ENCODE data around the gene ARID5A.
"Not testable (repeated sequence)": the region's sequence is repeated elsewhere in the genome, so short reads cannot be mapped to it uniquely, and the experiment has no call there.

Gene ARID5A

DNA sequence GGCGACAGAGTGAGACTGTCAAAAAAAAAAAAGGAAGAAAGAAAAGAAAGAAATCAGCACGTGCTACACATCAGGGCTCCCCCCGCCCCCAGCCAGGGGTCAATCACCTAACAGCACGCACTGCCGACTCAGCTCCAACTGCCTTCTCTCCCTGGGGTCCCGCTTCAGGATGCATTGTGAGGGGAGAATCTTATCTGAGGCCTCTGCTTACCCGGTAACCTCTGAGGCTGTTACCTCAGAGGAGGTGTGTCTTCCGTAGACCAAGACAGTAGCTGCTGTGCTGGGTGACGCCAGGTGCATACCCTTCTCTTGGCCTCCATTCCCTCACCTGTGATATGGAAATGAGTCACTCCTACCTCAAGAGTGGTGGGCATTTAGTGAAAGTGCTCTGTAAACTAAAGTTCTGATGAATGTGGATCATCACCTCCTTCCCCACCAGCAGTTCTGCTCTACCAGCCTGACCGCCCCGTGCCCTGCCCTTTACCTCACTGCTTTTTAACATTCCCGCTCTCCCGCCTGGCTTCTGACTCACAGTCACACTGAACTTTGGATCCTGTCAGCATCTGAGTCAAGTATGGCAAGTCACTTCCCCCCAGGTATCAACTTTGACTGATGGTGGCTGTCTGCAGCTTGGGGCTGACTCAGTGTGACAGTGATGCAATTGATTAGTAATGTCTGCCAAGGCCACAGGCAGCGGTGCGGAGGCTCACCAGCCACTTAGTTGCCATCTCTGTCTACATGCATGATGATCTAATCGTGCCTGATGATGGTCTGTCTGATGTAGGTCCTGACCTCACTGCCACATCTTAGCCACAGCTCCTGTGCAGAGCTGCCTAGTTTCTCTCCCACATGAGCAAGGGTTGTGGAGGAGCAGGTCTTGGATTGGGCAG lies 20.1 kb downstream of the ARID5A start:
- DNase-seq, result peak in 2 of 3 donors; percentile 31 to 38
- no peak overlapping the region for H3K27ac ChIP-seq (ENCODE audit: insufficient read depth, low read length, poor library complexity, severe bottlenecking)
- H3K27me3 ChIP-seq (replicated peaks; ENCODE audit: control insufficient read depth, insufficient read depth, low read length, poor library complexity, severe bottlenecking), result no peaks in the 10 kb centered on the region
- no peaks in the 10 kb centered on the region for H3K4me1 ChIP-seq (ENCODE audit: control insufficient read depth, insufficient read depth, low read length, poor library complexity, severe bottlenecking)
- H3K4me3 ChIP-seq (ENCODE audit: insufficient read depth, low read depth, low read length, poor library complexity, severe bottlenecking), result no peak overlapping the region
- peaks cover 13% of the 10 kb centered on the region for H3K36me3 ChIP-seq (ENCODE audit: control insufficient read depth, insufficient read depth, low read length)
- H3K9me3 ChIP-seq (ENCODE audit: control insufficient read depth, low read length), result no peaks in the 10 kb centered on the region

DNA sequence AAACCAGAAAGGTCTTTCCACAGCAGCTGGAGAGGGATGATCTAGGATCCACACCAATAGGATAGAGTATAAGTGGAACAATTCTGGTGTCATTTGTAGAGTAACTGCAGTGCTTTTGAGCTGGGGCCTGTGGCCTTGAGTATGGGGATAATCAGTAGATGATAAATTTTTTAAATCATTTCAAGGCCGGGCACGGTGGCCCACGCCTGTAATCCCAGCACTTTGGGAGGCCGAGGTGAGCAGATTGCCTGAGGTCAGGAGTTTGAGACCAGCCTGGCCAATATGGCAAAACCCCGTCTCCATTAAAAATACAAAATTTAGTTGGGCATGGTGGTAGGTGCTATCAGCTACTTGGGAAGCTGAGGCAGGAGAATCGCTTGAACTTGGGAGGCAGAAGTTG lies 20.9 kb downstream of the ARID5A start:
- not testable (repeated sequence) for DNase-seq; H3K36me3 ChIP-seq (ENCODE audit: control insufficient read depth, insufficient read depth, low read length); H3K9me3 ChIP-seq (ENCODE audit: control insufficient read depth, low read length); H3K4me3 ChIP-seq (ENCODE audit: insufficient read depth, low read depth, low read length, poor library complexity, severe bottlenecking); H3K27me3 ChIP-seq (replicated peaks; ENCODE audit: control insufficient read depth, insufficient read depth, low read length, poor library complexity, severe bottlenecking); H3K27ac ChIP-seq (ENCODE audit: insufficient read depth, low read length, poor library complexity, severe bottlenecking); H3K4me1 ChIP-seq (ENCODE audit: control insufficient read depth, insufficient read depth, low read length, poor library complexity, severe bottlenecking)

DNA sequence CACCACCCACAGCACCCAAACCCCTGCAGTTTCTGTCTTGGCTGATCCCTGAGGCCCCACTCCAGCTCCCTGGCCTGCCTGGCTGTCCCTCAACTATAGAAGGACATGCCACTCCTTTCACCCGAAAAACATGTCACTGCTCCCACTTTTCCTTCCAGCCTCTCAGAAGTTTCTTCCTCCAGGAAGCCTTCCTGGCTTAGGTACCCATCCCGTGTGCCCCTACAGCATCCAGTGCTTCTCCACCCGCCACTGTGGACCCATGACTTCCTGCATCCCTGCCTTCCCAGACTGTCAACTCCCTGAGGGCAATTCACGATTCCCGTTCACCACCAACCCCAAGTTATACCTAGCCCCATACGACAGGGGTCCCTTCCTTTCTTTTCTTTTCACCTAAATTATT lies 21.5 kb downstream of the ARID5A start:
- no peaks in the 10 kb centered on the region for H3K9me3 ChIP-seq (ENCODE audit: control insufficient read depth, low read length)
- no peaks in the 10 kb centered on the region for H3K27me3 ChIP-seq (replicated peaks; ENCODE audit: control insufficient read depth, insufficient read depth, low read length, poor library complexity, severe bottlenecking)
- DNase-seq, result no peak
- H3K4me3 ChIP-seq (ENCODE audit: insufficient read depth, low read depth, low read length, poor library complexity, severe bottlenecking), result no peak overlapping the region
- H3K36me3 ChIP-seq (ENCODE audit: control insufficient read depth, insufficient read depth, low read length), result peaks cover under 1% of the 10 kb centered on the region
- no peak overlapping the region for H3K27ac ChIP-seq (ENCODE audit: insufficient read depth, low read length, poor library complexity, severe bottlenecking)
- H3K4me1 ChIP-seq (ENCODE audit: control insufficient read depth, insufficient read depth, low read length, poor library complexity, severe bottlenecking), result no peaks in the 10 kb centered on the region

DNA sequence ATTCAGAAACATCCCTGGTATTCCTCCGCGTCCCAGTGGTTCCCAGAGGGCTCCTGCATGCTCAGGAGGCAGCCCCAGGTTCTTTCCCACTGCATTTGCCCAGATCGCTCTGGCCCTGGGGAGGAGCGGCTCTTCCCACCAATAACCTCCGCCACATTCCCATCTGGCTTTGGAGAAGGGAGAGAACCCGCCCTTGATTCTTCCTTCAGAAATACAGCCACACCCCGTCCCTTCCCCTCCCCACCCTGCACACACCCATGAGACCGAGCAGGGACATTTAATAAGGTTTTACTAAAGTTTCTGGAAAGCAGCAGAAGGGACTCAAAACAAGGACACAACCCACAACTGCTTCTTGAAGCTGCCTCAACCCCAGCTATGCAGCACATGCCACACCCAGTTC lies 21.9 kb downstream of the ARID5A start:
- Histone ChIP-seq H3K27ac (ENCODE audit: insufficient read depth, low read length, poor library complexity, severe bottlenecking) (no peak overlapping the region), H3K4me3 (ENCODE audit: insufficient read depth, low read depth, low read length, poor library complexity, severe bottlenecking) (no peak overlapping the region), H3K36me3 (ENCODE audit: control insufficient read depth, insufficient read depth, low read length) (no peaks in the 10 kb centered on the region), H3K4me1 (ENCODE audit: control insufficient read depth, insufficient read depth, low read length, poor library complexity, severe bottlenecking) (no peaks in the 10 kb centered on the region), H3K27me3 (replicated peaks; ENCODE audit: control insufficient read depth, insufficient read depth, low read length, poor library complexity, severe bottlenecking) (no peaks in the 10 kb centered on the region), H3K9me3 (ENCODE audit: control insufficient read depth, low read length) (no peaks in the 10 kb centered on the region)
- no peak for DNase-seq

DNA sequence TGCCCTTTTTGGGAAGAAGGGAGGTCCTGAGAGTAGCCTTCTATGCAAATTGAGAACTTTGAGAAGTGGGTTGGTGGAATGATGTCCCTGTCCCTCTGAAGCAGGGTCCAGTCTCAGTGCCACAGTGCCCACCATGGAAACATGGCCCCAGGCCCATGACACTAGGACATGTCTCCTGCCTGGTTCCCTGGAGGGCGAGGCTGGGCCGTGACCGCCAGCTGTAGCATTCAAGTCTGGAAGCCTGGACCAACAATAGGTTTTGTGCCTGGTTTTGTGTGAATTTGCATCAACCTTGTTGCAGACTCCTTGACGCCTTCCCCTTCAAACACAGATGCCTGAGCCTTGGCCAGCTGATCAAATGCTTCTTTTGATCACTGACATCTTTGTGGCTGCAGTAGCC lies 27.5 kb downstream of the ARID5A start:
- DNase-seq, result no peak
- Histone ChIP-seq H3K4me3 (ENCODE audit: insufficient read depth, low read depth, low read length, poor library complexity, severe bottlenecking) (no peak overlapping the region), H3K27me3 (replicated peaks; ENCODE audit: control insufficient read depth, insufficient read depth, low read length, poor library complexity, severe bottlenecking) (no peaks in the 10 kb centered on the region), H3K36me3 (ENCODE audit: control insufficient read depth, insufficient read depth, low read length) (no peaks in the 10 kb centered on the region), H3K4me1 (ENCODE audit: control insufficient read depth, insufficient read depth, low read length, poor library complexity, severe bottlenecking) (no peaks in the 10 kb centered on the region), H3K27ac (ENCODE audit: insufficient read depth, low read length, poor library complexity, severe bottlenecking) (no peak overlapping the region), H3K9me3 (ENCODE audit: control insufficient read depth, low read length) (no peaks in the 10 kb centered on the region)

DNA sequence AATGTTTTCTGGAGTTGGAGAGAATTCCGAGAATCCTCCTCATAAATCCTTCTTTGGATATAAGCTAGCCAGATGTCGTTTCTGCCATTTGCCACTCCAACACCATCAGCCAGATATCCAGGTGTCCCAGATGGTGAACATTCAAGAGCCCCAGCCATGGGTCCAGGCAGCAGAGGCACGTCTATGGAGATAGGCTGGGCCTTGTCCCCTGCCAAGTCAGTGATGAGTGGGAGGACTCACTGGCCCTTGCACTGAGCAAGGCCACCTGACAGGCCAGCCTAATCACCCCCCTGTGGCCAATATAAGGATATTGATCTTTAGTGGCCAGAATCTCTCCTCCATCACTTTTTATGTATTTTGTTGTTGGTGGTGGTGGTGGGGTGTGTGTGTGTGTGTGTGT lies 28.0 kb downstream of the ARID5A start:
- DNase-seq, result no peak
- Histone ChIP-seq H3K27me3 (replicated peaks; ENCODE audit: control insufficient read depth, insufficient read depth, low read length, poor library complexity, severe bottlenecking) (no peaks in the 10 kb centered on the region), H3K4me1 (ENCODE audit: control insufficient read depth, insufficient read depth, low read length, poor library complexity, severe bottlenecking) (no peaks in the 10 kb centered on the region), H3K27ac (ENCODE audit: insufficient read depth, low read length, poor library complexity, severe bottlenecking) (no peak overlapping the region), H3K36me3 (ENCODE audit: control insufficient read depth, insufficient read depth, low read length) (no peaks in the 10 kb centered on the region), H3K4me3 (ENCODE audit: insufficient read depth, low read depth, low read length, poor library complexity, severe bottlenecking) (no peak overlapping the region), H3K9me3 (ENCODE audit: control insufficient read depth, low read length) (no peaks in the 10 kb centered on the region)

DNA sequence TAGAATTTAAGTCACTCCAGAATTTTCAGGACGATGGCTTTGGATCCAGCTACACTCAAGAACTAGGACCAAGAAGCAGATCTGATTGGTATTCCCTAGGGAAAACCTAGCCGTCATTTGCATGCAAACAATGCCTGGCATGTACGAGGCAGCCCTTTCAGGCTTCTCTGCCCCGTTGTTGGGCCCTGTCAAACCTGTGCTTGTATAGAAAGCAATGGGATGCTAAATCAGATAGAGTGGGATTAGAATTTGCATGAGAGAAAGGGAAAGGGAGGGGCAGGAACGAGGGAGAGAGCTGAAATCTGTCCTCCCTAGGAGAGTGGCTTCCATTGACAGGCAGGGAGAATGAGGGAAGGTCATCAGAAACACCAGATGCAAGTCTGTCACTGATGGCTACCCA lies 28.6 kb downstream of the ARID5A start:
- Histone ChIP-seq H3K36me3 (ENCODE audit: control insufficient read depth, insufficient read depth, low read length) (no peaks in the 10 kb centered on the region), H3K4me3 (ENCODE audit: insufficient read depth, low read depth, low read length, poor library complexity, severe bottlenecking) (no peak overlapping the region), H3K27me3 (replicated peaks; ENCODE audit: control insufficient read depth, insufficient read depth, low read length, poor library complexity, severe bottlenecking) (no peaks in the 10 kb centered on the region), H3K4me1 (ENCODE audit: control insufficient read depth, insufficient read depth, low read length, poor library complexity, severe bottlenecking) (no peaks in the 10 kb centered on the region), H3K27ac (ENCODE audit: insufficient read depth, low read length, poor library complexity, severe bottlenecking) (no peak overlapping the region), H3K9me3 (ENCODE audit: control insufficient read depth, low read length) (no peaks in the 10 kb centered on the region)
- DNase-seq, result no peak

DNA sequence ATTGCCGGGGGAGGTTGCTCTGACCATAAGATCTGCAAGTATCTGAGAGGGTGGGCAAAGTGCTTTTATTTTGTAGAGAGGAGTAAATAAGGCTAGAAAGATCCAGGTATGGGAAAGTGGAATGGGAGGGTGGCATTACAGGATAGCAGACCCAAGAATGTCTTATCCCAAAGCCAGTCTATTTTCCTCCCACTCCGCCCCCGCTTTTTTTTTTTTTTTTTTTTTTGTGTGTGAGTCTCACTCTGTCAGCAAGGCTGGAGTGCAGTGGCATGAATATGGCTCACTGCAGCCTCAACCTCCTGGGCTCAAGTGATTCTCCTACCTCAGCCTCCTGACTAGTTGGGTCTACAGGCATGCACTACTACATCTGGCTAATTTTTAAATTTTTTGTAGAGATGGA lies 31.5 kb downstream of the ARID5A start:
- Histone ChIP-seq H3K36me3 (ENCODE audit: control insufficient read depth, insufficient read depth, low read length) (no peaks in the 10 kb centered on the region), H3K4me3 (ENCODE audit: insufficient read depth, low read depth, low read length, poor library complexity, severe bottlenecking) (no peak overlapping the region), H3K9me3 (ENCODE audit: control insufficient read depth, low read length) (no peaks in the 10 kb centered on the region), H3K27me3 (replicated peaks; ENCODE audit: control insufficient read depth, insufficient read depth, low read length, poor library complexity, severe bottlenecking) (no peaks in the 10 kb centered on the region), H3K27ac (ENCODE audit: insufficient read depth, low read length, poor library complexity, severe bottlenecking) (no peak overlapping the region), H3K4me1 (ENCODE audit: control insufficient read depth, insufficient read depth, low read length, poor library complexity, severe bottlenecking) (no peaks in the 10 kb centered on the region)
- DNase-seq, result no peak

DNA sequence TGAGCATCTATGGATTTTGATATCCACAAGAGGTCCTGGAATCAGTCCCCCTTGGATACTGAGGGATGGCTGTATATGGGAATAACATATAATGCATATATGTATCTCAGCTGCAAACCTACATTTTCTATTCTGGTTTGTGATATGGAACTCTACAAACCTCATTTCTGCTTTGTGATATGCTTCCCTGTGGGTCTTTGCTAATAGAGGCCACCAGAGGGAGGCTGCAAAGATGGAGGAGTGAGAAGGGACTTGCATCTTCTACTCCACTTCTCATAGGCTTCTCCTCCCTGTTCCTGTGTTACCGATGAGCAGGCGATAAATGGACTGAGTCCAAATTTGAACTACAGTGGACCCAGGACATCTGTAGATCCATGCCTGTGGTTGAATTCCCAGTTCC lies 37.8 kb downstream of the ARID5A start:
- Histone ChIP-seq H3K9me3 (ENCODE audit: control insufficient read depth, low read length) (no peaks in the 10 kb centered on the region), H3K4me1 (ENCODE audit: control insufficient read depth, insufficient read depth, low read length, poor library complexity, severe bottlenecking) (no peaks in the 10 kb centered on the region), H3K27me3 (replicated peaks; ENCODE audit: control insufficient read depth, insufficient read depth, low read length, poor library complexity, severe bottlenecking) (no peaks in the 10 kb centered on the region), H3K36me3 (ENCODE audit: control insufficient read depth, insufficient read depth, low read length) (no peaks in the 10 kb centered on the region), H3K27ac (ENCODE audit: insufficient read depth, low read length, poor library complexity, severe bottlenecking) (no peak overlapping the region), H3K4me3 (ENCODE audit: insufficient read depth, low read depth, low read length, poor library complexity, severe bottlenecking) (no peak overlapping the region)
- no peak for DNase-seq

DNA sequence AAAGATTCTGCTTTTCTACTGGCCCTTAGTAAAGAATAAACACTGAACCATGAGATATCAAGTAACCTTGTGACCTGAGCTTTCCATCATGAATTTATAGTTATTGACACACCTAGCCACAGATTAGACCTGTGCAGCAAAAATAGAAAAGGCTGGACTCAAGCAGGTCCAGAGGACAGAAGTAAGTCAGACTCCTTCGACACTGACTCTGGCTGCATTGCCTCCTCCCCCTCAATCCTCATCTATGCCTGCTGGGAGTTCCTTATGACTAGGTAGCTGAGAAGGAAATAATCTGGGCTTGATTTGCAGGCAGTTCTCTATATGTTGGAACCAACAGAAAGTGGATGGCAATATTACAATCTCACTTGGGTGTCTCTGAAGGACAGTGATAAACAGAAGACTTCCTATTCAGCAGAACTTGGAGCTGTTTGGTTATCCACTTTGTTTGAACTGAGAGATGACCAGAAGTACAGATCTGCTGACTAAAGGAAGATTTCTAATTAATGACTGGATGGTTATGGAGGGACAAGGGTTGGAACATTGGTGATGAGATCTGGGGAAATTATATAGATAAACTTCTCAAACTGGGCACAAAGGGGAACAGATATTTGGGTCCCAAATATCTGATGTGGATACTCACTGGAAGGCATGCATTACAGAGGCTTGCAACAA lies 39.4 kb downstream of the ARID5A start:
- H3K4me3 ChIP-seq (ENCODE audit: insufficient read depth, low read depth, low read length, poor library complexity, severe bottlenecking), result no peak overlapping the region
- H3K27ac ChIP-seq (ENCODE audit: insufficient read depth, low read length, poor library complexity, severe bottlenecking), result no peak overlapping the region
- no peaks in the 10 kb centered on the region for H3K36me3 ChIP-seq (ENCODE audit: control insufficient read depth, insufficient read depth, low read length)
- DNase-seq, result no peak
- H3K4me1 ChIP-seq (ENCODE audit: control insufficient read depth, insufficient read depth, low read length, poor library complexity, severe bottlenecking), result no peaks in the 10 kb centered on the region
- no peaks in the 10 kb centered on the region for H3K9me3 ChIP-seq (ENCODE audit: control insufficient read depth, low read length)
- H3K27me3 ChIP-seq (replicated peaks; ENCODE audit: control insufficient read depth, insufficient read depth, low read length, poor library complexity, severe bottlenecking), result no peaks in the 10 kb centered on the region

All from effector memory CD4-positive, alpha-beta T cell (primary cell).